Prostate gland (tissue), 2 donors: ENCODE measurements around the gene GTF2H2C. TPM values are rescaled to one million over a fixed set of nuclear protein-coding genes. Genes with fewer than 3 reads are reported as not detected.
"Not testable (repeated sequence)": the region's sequence is repeated elsewhere in the genome, so short reads cannot be mapped to it uniquely, and the experiment has no call there.

Experiments
- DNase-seq: peaks from one replicate; pipeline ENCODE4 v3.0.0-alpha.2; 2019; ENCODE audit warnings: low spot score
- H3K27ac ChIP-seq, 2 donors: fragments of 200-600 bp; sonication (generic); 2 replicates each; pipeline ENCODE4 v1.5.1; 2017 to 2019
- H3K27me3 ChIP-seq: fragments of 200-600 bp; sonication (generic); replicated peaks from 2 replicates; pipeline ENCODE4 v1.5.1; 2019; ENCODE audit not compliant: insufficient read depth
- H3K36me3 ChIP-seq, 2 donors: fragments of 200-600 bp; sonication (generic); 1 replicate in 1 of 2; 2 replicates in 1 of 2; pipeline versions ENCODE4 v1.5.1 to v1.8.1; 2017 to 2019
- H3K4me1 ChIP-seq: fragments of 200-600 bp; sonication (generic); replicated peaks from 2 replicates; pipeline ENCODE4 v1.5.1; 2019
- H3K4me3 ChIP-seq, 2 donors: fragments of 200-600 bp; sonication (generic); 2 replicates each; pipeline ENCODE4 v1.5.1; 2017 to 2019
- H3K9me3 ChIP-seq: fragments of 200-600 bp; sonication (generic); 2 replicates; pipeline ENCODE4 v1.5.1; 2017
- CTCF ChIP-seq, 4 experiments: fragments of 200-600 bp in 2 of 4; fragments of 450-650 bp in 2 of 4; sonication (generic) in 2 of 4; IDR thresholded peaks; 1 replicate in 3 of 4; 2 replicates in 1 of 4; pipeline ENCODE4 v1.5.1; 2016 to 2019; ENCODE audit warnings: antibody characterized with exemption in 4 of 4, mild to moderate bottlenecking in 2 of 4, moderate library complexity in 2 of 4
- POLR2A ChIP-seq: fragments of 450-650 bp; IDR thresholded peaks from one replicate; pipeline ENCODE4 v1.6.1; 2016; ENCODE audit warnings: antibody characterized with exemption, mild to moderate bottlenecking
- POLR2AphosphoS5 ChIP-seq: sonication (generic); formaldehyde crosslinking; IDR thresholded peaks from one replicate; pipeline ENCODE4 v1.6.1; 2017; ENCODE audit warnings: antibody characterized with exemption
- WGBS: methylation state at CpG from one replicate; pipeline ENCODE4 v1.1.5; 2018; 5-methylcytosine and 5-hydroxymethylcytosine counted together
- intact Hi-C: fragments of 100-400 bp; cut with DNase I; formaldehyde crosslinking; loops from one replicate; pipeline ENCODE4 v1.14.2; 2022
- total RNA-seq, 2 donors: library from RNA; depleted of rRNA; stranded (reverse); fragments of >200 nt; gene quantifications; one replicate each; pipeline ENCODE4 v1.1.0, GENCODE V29; 2016

Gene GTF2H2C
- 10 to 100 TPM; 16.3 to 29.6 TPM for total RNA-seq

GRCh38 chr5:69559908-69560330 lies at the start of gene GTF2H2C:
TSS of gene GTF2H2C (plus strand) at chr5:69560191. CDS start at chr5:69565133, 4,942 bp downstream.
- H3K27ac ChIP-seq, result peak within 1 kb of the TSS; percentile 34 to 65
- H3K9me3 ChIP-seq, H3K4me1 ChIP-seq, H3K36me3 ChIP-seq, H3K27me3 ChIP-seq, intact Hi-C loops: not testable (repeated sequence)
- TF ChIP-seq CTCF (IDR thresholded peaks at IDR 0.05), result peak in 1 of 4 experiments; percentile 44
- H3K4me3 ChIP-seq, result peak within 1 kb of the TSS; percentile 25 to 39
- DNase-seq, result peak; percentile 71
- under 1% methylated on average over 39 of the region's 40 CpGs for WGBS

GRCh38 chr5:69510694-69511093 lies 49.3 kb upstream of the GTF2H2C start:
- Histone ChIP-seq H3K27ac (no peak overlapping the region), H3K9me3 (no peaks in the 10 kb centered on the region), H3K36me3 (no peaks in the 10 kb centered on the region), H3K27me3 (no peaks in the 10 kb centered on the region), H3K4me3 (no peak overlapping the region), H3K4me1 (no peaks in the 10 kb centered on the region)
- TF ChIP-seq POLR2AphosphoS5, result no peak
- no peak for TF ChIP-seq CTCF (IDR thresholded peaks at IDR 0.05)
- no peak for TF ChIP-seq POLR2A
- no peak for DNase-seq
- intact Hi-C loops, result no loop called here
- WGBS, result 87% methylated on average over 2 of the region's 2 CpGs

GRCh38 chr5:69512740-69513260 lies 47.2 kb upstream of the GTF2H2C start:
- no peaks in the 10 kb centered on the region for H3K4me1 ChIP-seq
- TF ChIP-seq CTCF (IDR thresholded peaks at IDR 0.05) (no peak), POLR2AphosphoS5 (no peak), POLR2A (no peak)
- no peak overlapping the region for H3K4me3 ChIP-seq
- intact Hi-C loops, result no loop called here
- no peaks in the 10 kb centered on the region for H3K27me3 ChIP-seq
- no peak overlapping the region for H3K27ac ChIP-seq
- WGBS, result 96% methylated on average over 2 of the region's 2 CpGs
- no peak for DNase-seq
- H3K36me3 ChIP-seq, result no peaks in the 10 kb centered on the region
- no peaks in the 10 kb centered on the region for H3K9me3 ChIP-seq

- H3K9me3 ChIP-seq, intact Hi-C loops, H3K4me1 ChIP-seq, H3K27me3 ChIP-seq, H3K27ac ChIP-seq, H3K36me3 ChIP-seq, DNase-seq, H3K4me3 ChIP-seq: not testable (repeated sequence)
- WGBS, result 100% methylated on average over 1 of the region's 30 CpGs
Observed at GRCh38 chr5:69515570-69515969, 44.4 kb upstream of the GTF2H2C start.

- WGBS, result 100% methylated on average over 1 of the region's 1 CpG
- Histone ChIP-seq H3K27ac (no peak overlapping the region), H3K4me3 (no peak overlapping the region), H3K36me3 (no peaks in the 10 kb centered on the region), H3K9me3 (no peaks in the 10 kb centered on the region), H3K27me3 (no peaks in the 10 kb centered on the region), H3K4me1 (peaks cover 3% of the 10 kb centered on the region)
- TF ChIP-seq POLR2AphosphoS5 (no peak), POLR2A (no peak), CTCF (IDR thresholded peaks at IDR 0.05) (no peak)
- intact Hi-C loops, result no loop called here
- no peak for DNase-seq
Observed at GRCh38 chr5:69516769-69517168, 43.2 kb upstream of the GTF2H2C start.
